ENCODE data around the gene PIM3. TPM values are rescaled to one million over a fixed set of nuclear protein-coding genes. Genes with fewer than 3 reads are reported as not detected.

Gene PIM3
- total RNA-seq, 4 donors from 2014 or later, result 31.7 to 106 (median 53.6) TPM

DNA sequence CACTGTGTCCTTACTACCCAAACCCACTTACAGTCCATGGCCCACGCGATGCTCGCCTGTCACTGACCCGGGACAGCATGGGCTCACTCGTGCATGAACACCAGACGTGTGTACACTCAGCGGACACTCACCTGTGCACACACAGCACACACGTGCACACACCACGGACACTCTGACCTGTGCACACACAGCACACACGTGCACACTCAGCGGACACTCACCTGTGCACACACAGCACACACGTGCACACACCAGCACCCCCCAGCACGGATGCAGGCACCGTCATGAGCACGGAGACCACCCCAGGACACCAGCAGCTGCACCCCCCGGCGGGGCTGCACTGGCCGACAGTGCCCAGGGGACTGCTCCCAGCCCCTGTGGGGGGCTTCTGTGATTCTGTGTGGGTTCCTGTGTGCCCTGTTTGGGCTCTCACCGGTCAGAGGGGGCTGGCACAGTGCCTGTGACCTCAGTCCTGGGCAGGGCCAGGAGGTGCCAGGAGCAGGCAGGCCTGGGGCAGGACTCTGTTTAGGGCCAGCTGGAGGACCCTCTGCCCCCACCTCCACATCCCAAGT, 21.9 kb upstream of the PIM3 start:
- H3K36me3 ChIP-seq, result no peaks in the 10 kb centered on the region
- peaks cover 0 to 24% of the 10 kb centered on the region in 2 donors for H3K4me1 ChIP-seq
- H3K27ac ChIP-seq, result peak overlapping the region; percentile 22 to 68
- no peaks in the 10 kb centered on the region for H3K27me3 ChIP-seq
- no peaks in the 10 kb centered on the region for H3K9me3 ChIP-seq
- TF ChIP-seq POLR2A (IDR thresholded peaks at IDR 0.05), result no peak
- TF ChIP-seq, protein P1, sequence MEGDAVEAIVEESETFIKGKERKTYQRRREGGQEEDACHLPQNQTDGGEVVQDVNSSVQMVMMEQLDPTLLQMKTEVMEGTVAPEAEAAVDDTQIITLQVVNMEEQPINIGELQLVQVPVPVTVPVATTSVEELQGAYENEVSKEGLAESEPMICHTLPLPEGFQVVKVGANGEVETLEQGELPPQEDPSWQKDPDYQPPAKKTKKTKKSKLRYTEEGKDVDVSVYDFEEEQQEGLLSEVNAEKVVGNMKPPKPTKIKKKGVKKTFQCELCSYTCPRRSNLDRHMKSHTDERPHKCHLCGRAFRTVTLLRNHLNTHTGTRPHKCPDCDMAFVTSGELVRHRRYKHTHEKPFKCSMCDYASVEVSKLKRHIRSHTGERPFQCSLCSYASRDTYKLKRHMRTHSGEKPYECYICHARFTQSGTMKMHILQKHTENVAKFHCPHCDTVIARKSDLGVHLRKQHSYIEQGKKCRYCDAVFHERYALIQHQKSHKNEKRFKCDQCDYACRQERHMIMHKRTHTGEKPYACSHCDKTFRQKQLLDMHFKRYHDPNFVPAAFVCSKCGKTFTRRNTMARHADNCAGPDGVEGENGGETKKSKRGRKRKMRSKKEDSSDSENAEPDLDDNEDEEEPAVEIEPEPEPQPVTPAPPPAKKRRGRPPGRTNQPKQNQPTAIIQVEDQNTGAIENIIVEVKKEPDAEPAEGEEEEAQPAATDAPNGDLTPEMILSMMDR (IDR thresholded peaks at IDR 0.05), result no peak
- H3K4me3 ChIP-seq, result no peak overlapping the region
- no peak for DNase-seq
- intact Hi-C loops (cut with DNase I; ENCODE audit: low total_unique reads), result loop anchor here (5.0 kb wide), 1 partner anchor 34 kb away; no protein-coding TSS in a partner anchor

DNA sequence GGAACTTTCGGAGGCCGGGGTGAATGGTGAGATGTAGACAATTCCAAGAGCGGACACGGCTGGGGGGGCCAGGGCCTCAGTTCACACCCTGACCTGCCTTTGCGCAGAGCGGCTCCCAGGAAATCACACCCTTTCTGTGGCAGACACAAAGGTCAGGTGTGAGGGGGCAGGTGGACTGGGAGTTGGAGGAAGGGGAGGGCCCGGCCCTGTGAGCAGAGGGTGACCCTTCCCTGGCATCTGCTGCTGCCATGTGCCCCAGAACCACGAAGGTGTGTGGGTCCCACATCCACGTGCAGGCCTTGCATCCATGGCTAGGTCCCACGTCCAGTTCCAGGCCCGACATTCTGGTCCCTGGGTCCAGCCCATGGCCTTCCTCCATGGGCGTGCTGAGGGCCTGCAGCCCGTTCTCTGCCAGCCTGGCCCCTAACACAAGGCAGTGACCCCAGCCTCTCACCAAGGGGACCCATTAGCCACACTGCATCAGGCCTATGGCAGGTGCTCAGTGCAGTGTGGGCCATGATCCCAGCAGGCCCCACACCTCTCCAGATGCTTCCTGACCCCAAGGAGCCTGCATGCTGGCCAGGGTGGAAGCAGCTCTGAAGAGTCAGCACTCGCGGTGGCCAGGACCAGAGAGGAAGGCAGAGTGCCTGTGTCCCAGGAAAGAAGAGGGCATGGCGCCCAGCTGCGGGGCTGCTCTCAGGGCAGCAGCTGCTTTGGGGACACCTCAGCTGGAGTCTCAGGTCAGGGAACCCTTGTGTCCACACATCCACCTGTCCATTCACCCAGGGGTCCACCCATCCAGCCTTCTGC, 18.9 kb upstream of the PIM3 start:
- H3K9me3 ChIP-seq, result no peaks in the 10 kb centered on the region
- H3K4me3 ChIP-seq, result no peak overlapping the region
- no peaks in the 10 kb centered on the region for H3K36me3 ChIP-seq
- H3K4me1 ChIP-seq, result peaks cover 0 to 10% of the 10 kb centered on the region in 2 donors
- H3K27me3 ChIP-seq, result no peaks in the 10 kb centered on the region
- no peak for TF ChIP-seq POLR2A (IDR thresholded peaks at IDR 0.05)
- TF ChIP-seq, protein P1 (IDR thresholded peaks at IDR 0.05), result no peak
- intact Hi-C loops (cut with DNase I; ENCODE audit: low total_unique reads), result no loop called here
- DNase-seq, result no peak
- no peak overlapping the region for H3K27ac ChIP-seq

DNA sequence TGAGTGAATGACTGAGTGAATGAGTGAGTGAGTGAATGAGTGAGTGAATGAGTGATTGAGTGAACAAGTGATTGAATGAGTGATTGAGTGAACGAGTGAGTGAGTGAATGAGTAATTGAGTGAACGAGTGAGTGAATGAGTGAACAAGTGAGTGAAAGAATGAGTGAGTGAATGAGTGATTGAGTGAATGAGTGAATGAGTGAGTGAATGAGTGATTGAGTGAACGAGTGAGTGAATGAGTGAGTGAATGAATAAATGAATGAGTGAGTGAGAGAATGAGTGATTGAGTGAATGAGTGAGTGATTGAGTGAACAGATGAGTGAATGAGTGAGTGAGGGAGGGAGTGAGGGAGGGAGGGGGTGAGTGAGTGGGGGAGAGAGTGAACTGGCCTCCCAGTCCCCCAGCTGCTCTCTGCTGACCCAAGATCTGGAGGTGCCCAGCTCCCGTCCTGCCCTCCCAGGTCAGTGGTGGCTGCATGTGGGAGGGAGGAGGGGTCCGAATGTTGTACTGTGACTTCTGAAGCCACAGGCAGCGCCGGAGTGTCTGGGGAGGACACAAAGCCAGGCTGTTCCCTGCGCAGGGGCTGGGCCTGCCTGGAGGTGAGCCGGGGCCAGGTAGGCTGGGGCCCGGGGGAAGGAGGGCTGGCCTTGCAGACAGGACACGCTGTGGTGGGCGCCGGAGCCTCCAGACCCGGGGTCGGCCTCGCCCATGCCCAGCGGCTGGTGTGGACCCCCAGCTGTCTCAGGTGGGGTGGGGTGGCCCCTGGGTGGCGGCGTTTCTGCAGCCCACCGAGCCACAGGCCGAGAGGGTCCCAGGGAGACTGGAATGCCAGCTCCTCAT, 17.8 kb upstream of the PIM3 start:
- no peaks in the 10 kb centered on the region for H3K27me3 ChIP-seq
- DNase-seq, result no peak
- intact Hi-C loops (cut with DNase I; ENCODE audit: low total_unique reads), result no loop called here
- H3K4me1 ChIP-seq, result no peaks in the 10 kb centered on the region
- no peaks in the 10 kb centered on the region for H3K9me3 ChIP-seq
- H3K36me3 ChIP-seq, result no peaks in the 10 kb centered on the region
- H3K4me3 ChIP-seq, result no peak overlapping the region
- H3K27ac ChIP-seq, result no peak overlapping the region
- no peak for TF ChIP-seq POLR2A (IDR thresholded peaks at IDR 0.05)
- TF ChIP-seq, protein P1 (IDR thresholded peaks at IDR 0.05), result no peak

DNA sequence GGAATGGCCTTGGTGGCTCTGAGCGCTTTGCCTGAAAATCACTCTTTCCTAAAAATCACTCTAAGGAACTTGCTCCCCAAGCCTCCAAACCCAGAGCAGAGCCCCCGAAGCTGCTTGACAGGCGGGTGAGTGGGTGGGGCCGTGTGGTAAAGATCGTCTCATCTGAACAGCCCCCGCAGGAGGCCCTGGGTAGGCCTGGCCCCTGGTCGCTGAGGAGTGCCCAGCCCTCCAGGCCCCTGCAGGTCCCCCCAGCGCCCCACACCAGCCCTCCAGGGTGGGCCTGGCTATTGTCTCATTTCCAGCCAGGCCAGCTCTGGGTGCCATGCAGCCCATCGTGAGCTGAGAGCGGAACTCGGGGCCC, 17.2 kb upstream of the PIM3 start:
- DNase-seq, result no peak
- no peaks in the 10 kb centered on the region for H3K4me1 ChIP-seq
- TF ChIP-seq, protein P1 (IDR thresholded peaks at IDR 0.05), result no peak
- TF ChIP-seq POLR2A (IDR thresholded peaks at IDR 0.05), result no peak
- H3K36me3 ChIP-seq, result no peaks in the 10 kb centered on the region
- H3K4me3 ChIP-seq, result no peak overlapping the region
- no peak overlapping the region for H3K27ac ChIP-seq
- intact Hi-C loops (cut with DNase I; ENCODE audit: low total_unique reads), result no loop called here
- no peaks in the 10 kb centered on the region for H3K27me3 ChIP-seq
- no peaks in the 10 kb centered on the region for H3K9me3 ChIP-seq

All from uterus (tissue), 4 donors.